Smooth muscle cell (in vitro differentiated cells): ENCODE data around the gene IL4R. TPM values are rescaled to one million over a fixed set of nuclear protein-coding genes. Genes with fewer than 3 reads are reported as not detected.
"Not testable (repeated sequence)": the region's sequence is repeated elsewhere in the genome, so short reads cannot be mapped to it uniquely, and the experiment has no call there.

Experiments used
- DNase-seq: peaks from one replicate; lab custom pipeline; 2025; ENCODE audit not compliant: unreplicated experiment; lab: John Stamatoyannopoulos, UW
- H2AFZ ChIP-seq: fragments of 200-600 bp; sonication (generic); 2 replicates; pipeline ENCODE4 v1.6.0; 2016; ENCODE audit warnings: antibody characterized with exemption, low read depth, mild to moderate bottlenecking
- H3F3A ChIP-seq: fragments of 200-600 bp; sonication (generic); 2 replicates; pipeline ENCODE4 v1.6.0; 2017; ENCODE audit warnings: antibody characterized with exemption, low read depth
- H3K27ac ChIP-seq: fragments of 200-600 bp; sonication (generic); 2 replicates; pipeline ENCODE4 v1.5.1; 2016; ENCODE audit warnings: low read depth, mild to moderate bottlenecking
- H3K27me3 ChIP-seq: fragments of 200-600 bp; sonication (generic); 2 replicates; pipeline ENCODE4 v1.6.1; 2016; ENCODE audit warnings: low read depth, mild to moderate bottlenecking
- H3K36me3 ChIP-seq: fragments of 200-600 bp; sonication (generic); 2 replicates; pipeline ENCODE4 v1.5.1; 2016; ENCODE audit warnings: low read depth
- H3K4me1 ChIP-seq: fragments of 200-600 bp; sonication (generic); 2 replicates; pipeline ENCODE4 v1.5.1; 2016; ENCODE audit warnings: low read depth
- H3K4me2 ChIP-seq: fragments of 200-600 bp; sonication (generic); 2 replicates; pipeline ENCODE4 v1.6.0; 2016; ENCODE audit warnings: mild to moderate bottlenecking
- H3K4me3 ChIP-seq: fragments of 200-600 bp; sonication (generic); 2 replicates; pipeline ENCODE4 v1.5.1; 2016; ENCODE audit warnings: mild to moderate bottlenecking
- H3K79me2 ChIP-seq: fragments of 200-600 bp; sonication (generic); 2 replicates; pipeline ENCODE4 v1.6.0; 2016; ENCODE audit warnings: low read depth, mild to moderate bottlenecking
- H3K9ac ChIP-seq: fragments of 200-600 bp; sonication (generic); 2 replicates; pipeline ENCODE4 v1.6.0; 2016; ENCODE audit warnings: low read depth
- H3K9me3 ChIP-seq: fragments of 200-600 bp; sonication (generic); replicated peaks from 2 replicates; pipeline ENCODE4 v1.5.1; 2016; ENCODE audit warnings: low read depth
- H4K20me1 ChIP-seq: fragments of 200-600 bp; sonication (generic); 2 replicates; pipeline ENCODE4 v1.6.0; 2016; ENCODE audit warnings: low read depth
- CTCF ChIP-seq: fragments of 200-600 bp; sonication (generic); IDR thresholded peaks from 2 replicates; pipeline ENCODE4 v1.5.1; 2017; ENCODE audit warnings: borderline replicate concordance, mild to moderate bottlenecking, antibody characterized with exemption; ENCODE audit not compliant: insufficient read depth, poor library complexity, severe bottlenecking
- WGBS: methylation state at CpG from one replicate; pipeline ENCODE4 v1.1.7; 2016; ENCODE audit warnings: low lambda C conversion rate; 5-methylcytosine and 5-hydroxymethylcytosine counted together
- polyA plus RNA-seq: library from polyadenylated mRNA; unstranded; fragments of >200 nt; fragmentation: Nextera tagmentation; extraction: Ambion mirVana; gene quantifications from 2 replicates; pipeline ENCODE4 v1.2.1, GENCODE V29; 2016
- total RNA-seq: library from RNA; depleted of rRNA; stranded (reverse); fragments of >200 nt; gene quantifications from 2 replicates; pipeline ENCODE4 v1.2.3, GENCODE V29; 2014

Gene IL4R
- total and polyA plus RNA-seq, 2 experiments from 2014 or later, result 13.4 to 24.0 TPM

DNA sequence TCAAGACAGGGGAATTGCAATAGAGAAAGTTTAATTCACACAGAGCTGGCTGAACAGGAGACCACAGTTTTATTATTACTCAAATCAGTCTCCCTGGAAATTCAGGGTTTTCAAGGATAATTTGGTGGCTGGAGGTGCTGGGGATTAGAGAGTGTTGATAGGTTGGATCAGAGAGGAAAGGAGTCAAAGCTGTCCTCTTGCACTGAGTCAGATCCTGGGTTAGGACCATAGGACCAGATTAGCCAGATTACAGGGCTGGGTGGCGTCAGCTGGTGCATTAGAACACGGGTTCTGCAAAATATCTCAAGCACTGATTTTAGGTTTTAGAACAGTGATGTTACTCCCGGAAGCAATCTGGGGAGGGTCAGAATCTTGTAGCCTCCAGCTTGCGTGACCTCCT is 43.4 kb upstream of the IL4R start:
- no peaks in the 10 kb centered on the region for H3K9me3 ChIP-seq
- peaks cover 5% of the 10 kb centered on the region for H3K4me1 ChIP-seq
- no peak for DNase-seq
- no peak overlapping the region for H3K9ac ChIP-seq
- no peaks in the 10 kb centered on the region for H3K36me3 ChIP-seq
- H2AFZ ChIP-seq, result no peak overlapping the region
- TF ChIP-seq CTCF, result no peak
- H3K4me2 ChIP-seq, result no peak overlapping the region
- no peak overlapping the region for H3K4me3 ChIP-seq
- H3K27me3 ChIP-seq, result no peaks in the 10 kb centered on the region
- H3K27ac ChIP-seq, result no peak overlapping the region
- WGBS, result 82% methylated on average over 4 of the region's 4 CpGs
- no peaks in the 10 kb centered on the region for H3K79me2 ChIP-seq
- H4K20me1 ChIP-seq, result no peaks in the 10 kb centered on the region
- no peaks in the 10 kb centered on the region for H3F3A ChIP-seq

DNA sequence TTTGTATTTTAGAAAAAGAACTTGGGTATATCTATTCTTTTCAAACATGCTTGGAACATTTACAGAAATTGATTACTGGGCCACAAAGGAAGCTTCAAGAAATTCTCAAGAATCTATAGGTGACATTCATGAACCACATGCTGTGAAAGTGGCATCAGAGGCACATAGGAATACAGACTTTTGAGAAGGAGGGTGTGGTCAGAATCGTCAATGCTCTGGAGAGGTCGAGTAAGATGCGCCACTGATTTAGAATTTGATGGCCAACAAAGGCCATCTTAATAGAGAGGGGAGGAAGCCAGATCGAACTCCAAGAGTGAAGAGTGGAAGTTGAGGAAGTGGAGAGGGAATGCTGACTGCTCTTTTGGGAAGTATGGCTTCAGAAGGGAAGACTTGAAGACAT is 41.7 kb upstream of the IL4R start:
- H3K27me3 ChIP-seq, result no peaks in the 10 kb centered on the region
- H3K9ac ChIP-seq, result no peak overlapping the region
- TF ChIP-seq CTCF, result no peak
- H3K36me3 ChIP-seq, result no peaks in the 10 kb centered on the region
- H2AFZ ChIP-seq, result no peak overlapping the region
- H3K4me1 ChIP-seq, result peaks cover 5% of the 10 kb centered on the region
- H3K9me3 ChIP-seq, result no peaks in the 10 kb centered on the region
- H3F3A ChIP-seq, result no peaks in the 10 kb centered on the region
- no peak overlapping the region for H3K4me2 ChIP-seq
- no peak overlapping the region for H3K27ac ChIP-seq
- 91% methylated on average over 4 of the region's 4 CpGs for WGBS
- no peak for DNase-seq
- no peaks in the 10 kb centered on the region for H3K79me2 ChIP-seq
- H4K20me1 ChIP-seq, result no peaks in the 10 kb centered on the region
- H3K4me3 ChIP-seq, result no peak overlapping the region

GRCh38 chr16:27272697-27273096 is 41.1 kb upstream of the IL4R start:
- DNase-seq, H3K4me1 ChIP-seq, H3K79me2 ChIP-seq, H3K9me3 ChIP-seq, H3K36me3 ChIP-seq, H3K4me3 ChIP-seq, H3K27ac ChIP-seq, H3K4me2 ChIP-seq, H2AFZ ChIP-seq, H3K27me3 ChIP-seq, H4K20me1 ChIP-seq, H3K9ac ChIP-seq, H3F3A ChIP-seq: not testable (repeated sequence)
- 92% methylated on average over 7 of the region's 7 CpGs for WGBS

DNA sequence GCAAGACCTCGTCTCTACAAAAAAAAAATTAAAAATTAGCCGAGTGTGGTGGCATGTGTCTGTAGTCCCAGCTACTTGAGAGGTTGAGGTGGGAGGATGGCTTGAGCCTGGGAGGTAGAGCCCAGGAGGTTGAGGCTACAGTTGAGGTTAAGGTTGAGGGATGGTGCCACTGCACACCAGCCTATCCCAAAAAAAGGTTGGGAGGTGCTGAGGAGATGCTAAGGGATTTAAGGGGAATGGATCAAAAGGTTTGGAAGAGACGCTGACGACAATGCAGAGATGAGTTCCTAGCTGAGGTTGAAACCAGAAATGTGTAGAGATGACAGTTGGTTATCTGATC is 40.5 kb upstream of the IL4R start:
- peak overlapping the region; percentile 17 for H3K27ac ChIP-seq
- H3K27me3 ChIP-seq, result no peaks in the 10 kb centered on the region
- H3K79me2 ChIP-seq, result no peaks in the 10 kb centered on the region
- no peak for TF ChIP-seq CTCF
- DNase-seq, result no peak
- no peaks in the 10 kb centered on the region for H4K20me1 ChIP-seq
- no peaks in the 10 kb centered on the region for H3K36me3 ChIP-seq
- no peak overlapping the region for H3K4me3 ChIP-seq
- 95% methylated on average over 4 of the region's 4 CpGs for WGBS
- no peak overlapping the region for H2AFZ ChIP-seq
- no peak overlapping the region for H3K9ac ChIP-seq
- no peaks in the 10 kb centered on the region for H3K9me3 ChIP-seq
- H3K4me2 ChIP-seq, result peak overlapping the region; percentile 31
- H3F3A ChIP-seq, result no peaks in the 10 kb centered on the region
- H3K4me1 ChIP-seq, result peaks cover under 1% of the 10 kb centered on the region
